ENCODE data around the gene RFC1. TPM values are rescaled to one million over a fixed set of nuclear protein-coding genes. Genes with fewer than 3 reads are reported as not detected.

RFC1 gene
- polyA plus RNA-seq, 3 donors: 8.7 to 15.0 (median 14.6) TPM

- H3K79me2 ChIP-seq (ENCODE audit: insufficient read depth, low read length): no peaks in the 10 kb centered on the region
- intact Hi-C loops (cut with micrococcal nuclease): no loop called here
- no peaks in the 10 kb centered on the region for H3K27me3 ChIP-seq (ENCODE audit: control insufficient read depth in 2 of 2, insufficient read depth in 2 of 2, low read length in 2 of 2)
- H3K27ac ChIP-seq (ENCODE audit: low read depth in 1 of 2, low read length in 2 of 2): no peak overlapping the region
- Mint-ChIP-seq H3K4me1 (no peaks in the 10 kb centered on the region), H3K36me3 (no peaks in the 10 kb centered on the region), H3K9me3 (peaks cover under 1 to 8% (median 4%) of the 10 kb centered on the region in 7 donors), H3K27ac (no peak overlapping the region), H3K4me3 (no peak overlapping the region), H3K27me3 (ENCODE audit: low read depth in 3 of 3) (peaks cover 0 to 4% (median 2%) of the 10 kb centered on the region in 3 donors)
- no peak overlapping the region for H2AFZ ChIP-seq (ENCODE audit: insufficient read depth, low read depth, low read length, poor library complexity, severe bottlenecking)
- no peak overlapping the region for H3K4me3 ChIP-seq (replicated peaks in 1 of 3; ENCODE audit: low read depth in 2 of 3, low read length in 3 of 3)
- no peaks in the 10 kb centered on the region for H3K36me3 ChIP-seq (replicated peaks in 1 of 2; ENCODE audit: control insufficient read depth in 1 of 2, insufficient read depth in 2 of 2, low read length in 2 of 2)
- H4K20me1 ChIP-seq (ENCODE audit: insufficient read depth, low read length): no peaks in the 10 kb centered on the region
- no peaks in the 10 kb centered on the region for H3K9me3 ChIP-seq (replicated peaks in 1 of 2; ENCODE audit: control insufficient read depth in 1 of 2, insufficient read depth in 1 of 2, low read length in 2 of 2)
- no peak for TF ChIP-seq CTCF (IDR thresholded peaks at IDR 0.05)
- no peak overlapping the region for H3K9ac ChIP-seq (ENCODE audit: insufficient read depth, low read length, poor library complexity, severe bottlenecking)
- no peak overlapping the region for H3K4me2 ChIP-seq (replicated peaks; ENCODE audit: extremely low read depth, low read length, poor library complexity, severe bottlenecking)
- WGBS (ENCODE audit: insufficient coverage): 96% methylated on average over 7 of the region's 11 CpGs
- DNase-seq: no peak
- no peaks in the 10 kb centered on the region for H3K4me1 ChIP-seq (ENCODE audit: control insufficient read depth in 1 of 2, insufficient read depth in 2 of 2, low read length in 2 of 2)
Observed at GRCh38 chr4:39384563-39384962, 18.4 kb upstream of the RFC1 start.

GRCh38 chr4:39383690-39384089 lies 17.5 kb upstream of the RFC1 start:
- Mint-ChIP-seq H3K27ac (no peak overlapping the region), H3K9me3 (peaks cover 6 to 15% (median 7%) of the 10 kb centered on the region in 7 donors), H3K4me1 (no peaks in the 10 kb centered on the region), H3K4me3 (no peak overlapping the region), H3K27me3 (ENCODE audit: low read depth in 3 of 3) (peaks cover 0 to 4% (median 2%) of the 10 kb centered on the region in 3 donors), H3K36me3 (no peaks in the 10 kb centered on the region)
- peaks cover 0 to under 1% of the 10 kb centered on the region in 2 donors for H3K9me3 ChIP-seq (replicated peaks in 1 of 2; ENCODE audit: control insufficient read depth in 1 of 2, insufficient read depth in 1 of 2, low read length in 2 of 2)
- no peak overlapping the region for H3K27ac ChIP-seq (ENCODE audit: low read depth in 1 of 2, low read length in 2 of 2)
- H3K4me1 ChIP-seq (ENCODE audit: control insufficient read depth in 1 of 2, insufficient read depth in 2 of 2, low read length in 2 of 2): no peaks in the 10 kb centered on the region
- no peak for DNase-seq
- no peaks in the 10 kb centered on the region for H3K36me3 ChIP-seq (replicated peaks in 1 of 2; ENCODE audit: control insufficient read depth in 1 of 2, insufficient read depth in 2 of 2, low read length in 2 of 2)
- no peak overlapping the region for H3K4me3 ChIP-seq (replicated peaks in 1 of 3; ENCODE audit: low read depth in 2 of 3, low read length in 3 of 3)
- no peaks in the 10 kb centered on the region for H3K27me3 ChIP-seq (ENCODE audit: control insufficient read depth in 2 of 2, insufficient read depth in 2 of 2, low read length in 2 of 2)
- intact Hi-C loops (cut with micrococcal nuclease): no loop called here
- no peaks in the 10 kb centered on the region for H3K79me2 ChIP-seq (ENCODE audit: insufficient read depth, low read length)
- no peak overlapping the region for H2AFZ ChIP-seq (ENCODE audit: insufficient read depth, low read depth, low read length, poor library complexity, severe bottlenecking)
- no peak overlapping the region for H3K4me2 ChIP-seq (replicated peaks; ENCODE audit: extremely low read depth, low read length, poor library complexity, severe bottlenecking)
- H3K9ac ChIP-seq (ENCODE audit: insufficient read depth, low read length, poor library complexity, severe bottlenecking): no peak overlapping the region
- H4K20me1 ChIP-seq (ENCODE audit: insufficient read depth, low read length): no peaks in the 10 kb centered on the region
- TF ChIP-seq CTCF (IDR thresholded peaks at IDR 0.05): no peak
- WGBS (ENCODE audit: insufficient coverage): 100% methylated on average over 1 of the region's 1 CpG

Measured in CD14-positive monocyte (primary cell).